Stimulated activated memory B cell treated with anti-CD40 and anti-IgM and Interleukin-4, amounts not matched to agents 10 μg/mL and 1 μg/mL and 100 μg/mL, for 72 hours (primary cell): ENCODE results near the gene CDK6.

Source experiments
- ATAC-seq: fragments of 150-1000 bp; cut with Tn5 transposase; 2 replicates; pipeline ENCODE4 v1.10.0; 2021
- H3K27ac Mint-ChIP-seq: one replicate; pipeline ENCODE4 v1.8.0; 2022; ENCODE audit warnings: mild to moderate bottlenecking, mixed read lengths
- H3K27me3 Mint-ChIP-seq: one replicate; pipeline ENCODE4 v1.8.0; 2022; ENCODE audit warnings: mixed read lengths
- H3K36me3 Mint-ChIP-seq: one replicate; pipeline ENCODE4 v1.8.0; 2022; ENCODE audit warnings: mixed read lengths
- H3K4me1 Mint-ChIP-seq: one replicate; pipeline ENCODE4 v1.8.0; 2022; ENCODE audit warnings: mixed read lengths
- H3K4me3 Mint-ChIP-seq: one replicate; pipeline ENCODE4 v1.8.0; 2022; ENCODE audit warnings: mild to moderate bottlenecking, moderate library complexity, mixed read lengths
- H3K9me3 Mint-ChIP-seq: one replicate; pipeline ENCODE4 v1.8.0; 2022; ENCODE audit warnings: mixed read lengths

Gene CDK6

DNA sequence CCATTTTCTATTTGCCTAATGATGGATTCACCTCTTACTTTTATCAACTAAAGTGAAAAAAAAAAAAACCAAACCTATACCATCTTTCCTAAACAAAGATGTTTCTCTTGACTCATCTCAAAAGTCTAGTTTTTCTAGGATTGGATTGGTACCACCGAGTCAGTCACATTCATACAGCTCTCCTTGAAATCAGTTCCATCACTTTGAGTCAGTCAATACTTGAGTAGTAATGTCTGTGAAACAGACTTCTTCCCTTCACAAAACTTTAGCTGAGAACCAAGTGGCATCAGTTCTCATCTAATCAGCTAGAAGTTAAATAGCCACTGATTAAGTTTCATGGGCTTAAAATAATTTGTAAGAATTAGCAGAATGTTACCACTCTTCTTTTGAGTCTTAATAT is 13.3 kb downstream of the CDK6 start:
- H3K4me3 Mint-ChIP-seq, result no peak overlapping the region
- H3K9me3 Mint-ChIP-seq, result peaks cover 9% of the 10 kb centered on the region
- no peaks in the 10 kb centered on the region for H3K27me3 Mint-ChIP-seq
- H3K4me1 Mint-ChIP-seq, result peaks cover 31% of the 10 kb centered on the region
- H3K27ac Mint-ChIP-seq, result no peak overlapping the region
- ATAC-seq, result no peak
- H3K36me3 Mint-ChIP-seq, result peaks cover 16% of the 10 kb centered on the region

DNA sequence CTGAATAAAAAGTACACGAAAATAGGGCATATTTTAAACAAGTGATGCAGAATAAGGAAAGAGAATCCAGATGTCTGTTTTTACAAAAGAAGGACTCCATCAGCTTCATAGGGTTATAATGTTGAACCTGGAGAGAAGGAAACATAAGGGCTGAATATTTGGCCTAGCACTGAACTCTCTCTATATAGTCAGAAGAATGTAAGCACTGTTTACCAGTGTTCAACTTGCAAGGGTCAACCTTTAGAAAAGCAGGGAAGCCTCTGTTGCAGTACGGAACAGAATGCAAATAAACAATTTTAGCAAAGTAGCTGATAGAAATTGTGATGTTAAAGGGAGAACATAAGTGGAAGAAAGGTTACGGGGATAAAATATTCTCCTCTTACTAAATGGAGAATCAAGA is 16.2 kb downstream of the CDK6 start:
- Mint-ChIP-seq H3K4me1 (peaks cover 25% of the 10 kb centered on the region), H3K9me3 (peaks cover 16% of the 10 kb centered on the region), H3K4me3 (no peak overlapping the region), H3K36me3 (peaks cover 30% of the 10 kb centered on the region), H3K27me3 (no peaks in the 10 kb centered on the region), H3K27ac (peak overlapping the region; percentile 36)
- ATAC-seq, result no peak

- H3K4me1 Mint-ChIP-seq, result peaks cover 37% of the 10 kb centered on the region
- ATAC-seq, result no peak
- peaks cover 20% of the 10 kb centered on the region for H3K9me3 Mint-ChIP-seq
- no peak overlapping the region for H3K4me3 Mint-ChIP-seq
- peaks cover 31% of the 10 kb centered on the region for H3K36me3 Mint-ChIP-seq
- no peaks in the 10 kb centered on the region for H3K27me3 Mint-ChIP-seq
- H3K27ac Mint-ChIP-seq, result no peak overlapping the region
Measured at GRCh38 chr7:92817398-92817797, 19.0 kb downstream of the CDK6 start.

DNA sequence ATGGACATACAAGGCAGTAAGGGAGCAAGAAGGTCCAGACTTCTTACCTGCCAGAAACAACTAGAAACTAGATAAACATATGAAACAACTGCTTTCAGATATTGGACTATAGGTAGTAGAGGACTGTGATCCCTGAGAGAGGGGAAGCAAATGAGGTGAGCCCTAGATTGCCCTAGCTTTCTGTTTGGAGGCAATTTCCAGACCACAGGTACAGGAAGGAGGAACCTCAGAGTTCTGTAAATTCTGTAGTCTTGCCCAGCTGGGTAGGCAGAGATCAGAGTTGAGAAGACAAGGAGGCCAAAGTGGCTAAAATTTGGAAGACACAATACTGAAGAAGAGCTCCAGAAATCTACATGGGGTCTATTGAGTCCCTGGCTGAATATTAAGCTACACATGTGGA is 21.0 kb downstream of the CDK6 start:
- no peak for ATAC-seq
- Mint-ChIP-seq H3K27ac (peak overlapping the region; percentile 39), H3K4me1 (peaks cover 40% of the 10 kb centered on the region), H3K9me3 (peaks cover 20% of the 10 kb centered on the region), H3K4me3 (no peak overlapping the region), H3K27me3 (no peaks in the 10 kb centered on the region), H3K36me3 (peaks cover 30% of the 10 kb centered on the region)

- peak overlapping the region; percentile 80 for H3K27ac Mint-ChIP-seq
- peaks cover 11% of the 10 kb centered on the region for H3K9me3 Mint-ChIP-seq
Measured at GRCh38 chr7:92813390-92814024, 22.9 kb downstream of the CDK6 start.

GRCh38 chr7:92811158-92811557 is 25.2 kb downstream of the CDK6 start:
- Mint-ChIP-seq H3K27ac (peak overlapping the region; percentile 89), H3K4me3 (no peak overlapping the region)

More at GRCh38 chr7:92813390-92814024, 22.9 kb downstream of the CDK6 start:
- peak; percentile 78 for ATAC-seq
- no peaks in the 10 kb centered on the region for H3K27me3 Mint-ChIP-seq
- peaks cover 41% of the 10 kb centered on the region for H3K4me1 Mint-ChIP-seq
- peaks cover 15% of the 10 kb centered on the region for H3K36me3 Mint-ChIP-seq
- H3K4me3 Mint-ChIP-seq, result peak overlapping the region; percentile 55

GRCh38 chr7:92809760-92810573 is 26.4 kb downstream of the CDK6 start:
- Mint-ChIP-seq H3K4me3 (peak overlapping the region; percentile 59), H3K9me3 (peaks cover 2% of the 10 kb centered on the region), H3K27ac (peak overlapping the region; percentile 89), H3K4me1 (peaks cover 32% of the 10 kb centered on the region), H3K36me3 (no peaks in the 10 kb centered on the region), H3K27me3 (no peaks in the 10 kb centered on the region)
- peak; percentile 82 for ATAC-seq

More at GRCh38 chr7:92811158-92811557, 25.2 kb downstream of the CDK6 start:
- H3K36me3 Mint-ChIP-seq, result peaks cover 10% of the 10 kb centered on the region
- peaks cover 41% of the 10 kb centered on the region for H3K4me1 Mint-ChIP-seq
- no peaks in the 10 kb centered on the region for H3K27me3 Mint-ChIP-seq
- H3K9me3 Mint-ChIP-seq, result peaks cover 11% of the 10 kb centered on the region
- no peak for ATAC-seq

- Mint-ChIP-seq H3K4me1 (peaks cover 30% of the 10 kb centered on the region), H3K36me3 (no peaks in the 10 kb centered on the region), H3K4me3 (peak overlapping the region; percentile 59), H3K27me3 (no peaks in the 10 kb centered on the region), H3K9me3 (no peaks in the 10 kb centered on the region), H3K27ac (peak overlapping the region; percentile 89)
- no peak for ATAC-seq
Measured at GRCh38 chr7:92809397-92809759, 27.0 kb downstream of the CDK6 start.

GRCh38 chr7:92808635-92809034 is 27.7 kb downstream of the CDK6 start:
- no peak overlapping the region for H3K4me3 Mint-ChIP-seq
- no peaks in the 10 kb centered on the region for H3K9me3 Mint-ChIP-seq
- peaks cover 23% of the 10 kb centered on the region for H3K4me1 Mint-ChIP-seq
- no peak overlapping the region for H3K27ac Mint-ChIP-seq
- no peak for ATAC-seq
- H3K36me3 Mint-ChIP-seq, result no peaks in the 10 kb centered on the region
- no peaks in the 10 kb centered on the region for H3K27me3 Mint-ChIP-seq

- Mint-ChIP-seq H3K4me3 (no peak overlapping the region), H3K27me3 (no peaks in the 10 kb centered on the region), H3K27ac (no peak overlapping the region), H3K36me3 (peaks cover 6% of the 10 kb centered on the region), H3K9me3 (no peaks in the 10 kb centered on the region), H3K4me1 (peaks cover 17% of the 10 kb centered on the region)
- ATAC-seq, result no peak
Measured at GRCh38 chr7:92808006-92808405, 28.4 kb downstream of the CDK6 start.

GRCh38 chr7:92806496-92806895 is 29.9 kb downstream of the CDK6 start:
- H3K4me1 Mint-ChIP-seq, result peaks cover 21% of the 10 kb centered on the region
- no peak for ATAC-seq
- H3K27me3 Mint-ChIP-seq, result no peaks in the 10 kb centered on the region
- peaks cover 6% of the 10 kb centered on the region for H3K36me3 Mint-ChIP-seq
- no peak overlapping the region for H3K4me3 Mint-ChIP-seq
- H3K9me3 Mint-ChIP-seq, result no peaks in the 10 kb centered on the region
- H3K27ac Mint-ChIP-seq, result no peak overlapping the region

- H3K4me3 Mint-ChIP-seq, result no peak overlapping the region
- no peak overlapping the region for H3K27ac Mint-ChIP-seq
- peaks cover 9% of the 10 kb centered on the region for H3K4me1 Mint-ChIP-seq
Measured at GRCh38 chr7:92802406-92802805, 34.0 kb downstream of the CDK6 start.

DNA sequence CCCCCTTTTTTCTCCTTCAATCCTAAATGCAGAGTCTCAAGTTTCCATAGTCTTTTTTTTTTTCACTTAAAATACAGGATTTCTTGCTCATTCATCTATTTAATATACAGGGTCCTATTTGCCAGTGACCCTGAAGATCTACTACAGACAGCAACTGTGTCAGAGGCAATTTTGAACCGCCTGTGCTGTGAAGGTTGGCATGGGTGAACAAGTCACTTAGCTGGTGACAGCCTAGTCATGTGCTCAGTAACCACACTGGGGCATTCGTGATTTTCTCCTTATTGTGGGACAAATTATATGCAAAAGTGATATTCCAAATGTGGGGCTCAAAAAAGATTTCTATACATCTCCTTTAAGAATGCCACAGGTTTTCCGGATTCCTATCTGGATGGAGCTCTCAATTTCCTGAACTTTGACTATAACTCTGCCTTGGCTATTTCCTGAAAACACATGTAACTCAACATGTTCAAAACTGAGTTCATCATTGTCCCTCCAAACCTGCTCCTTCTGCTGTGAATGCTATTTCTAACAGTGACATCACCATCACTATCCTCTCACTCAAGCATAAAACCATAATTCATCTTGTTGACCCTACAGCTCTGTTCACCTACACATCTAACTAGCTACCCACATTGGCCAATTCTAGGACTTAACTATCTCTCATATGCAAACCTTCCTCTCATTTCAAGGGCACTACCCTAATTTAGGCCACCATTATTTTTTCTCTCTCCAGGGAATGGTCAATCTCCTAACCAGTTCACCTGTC is 36.7 kb downstream of the CDK6 start:
- no peak for ATAC-seq
- Mint-ChIP-seq H3K9me3 (no peaks in the 10 kb centered on the region), H3K36me3 (peaks cover 6% of the 10 kb centered on the region), H3K4me1 (peaks cover 9% of the 10 kb centered on the region), H3K4me3 (no peak overlapping the region), H3K27me3 (no peaks in the 10 kb centered on the region), H3K27ac (no peak overlapping the region)

More at GRCh38 chr7:92802406-92802805, 34.0 kb downstream of the CDK6 start:
- Mint-ChIP-seq H3K36me3 (peaks cover 6% of the 10 kb centered on the region), H3K9me3 (no peaks in the 10 kb centered on the region), H3K27me3 (no peaks in the 10 kb centered on the region)
- ATAC-seq, result no peak

DNA sequence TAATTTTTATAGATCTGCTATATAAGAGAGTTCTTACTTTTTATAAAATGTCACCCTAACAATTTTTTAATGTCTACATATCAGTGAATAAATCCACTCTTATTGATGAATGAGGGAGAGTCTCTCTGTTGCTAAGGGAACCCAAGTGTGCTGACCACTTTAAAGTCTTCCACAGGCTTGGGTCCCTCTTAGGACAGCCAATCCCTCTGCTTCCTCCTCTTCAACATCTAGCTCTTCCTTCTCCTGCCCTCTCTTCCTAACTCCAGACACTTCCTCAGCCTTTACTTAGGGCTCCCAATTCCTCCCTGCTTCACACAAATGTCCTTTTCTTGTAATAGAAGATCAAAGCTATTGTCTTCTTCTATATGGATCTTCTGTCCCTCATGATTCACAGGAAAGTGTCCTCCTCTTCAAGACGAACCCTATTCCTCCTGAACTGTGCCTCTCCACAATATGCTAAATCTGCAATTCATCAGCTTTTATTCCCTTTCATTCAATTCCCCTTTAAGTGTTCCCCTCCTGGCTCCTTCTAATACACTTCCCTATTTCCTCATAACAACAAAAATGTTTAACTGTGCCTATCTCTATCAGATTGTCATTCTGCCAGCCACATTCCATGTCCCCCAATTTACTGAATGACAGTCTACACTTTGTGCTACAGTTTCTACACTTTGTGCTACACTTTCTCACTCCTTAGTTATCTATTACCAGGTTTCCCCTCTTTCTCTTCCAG is 37.7 kb downstream of the CDK6 start:
- Mint-ChIP-seq H3K9me3 (no peaks in the 10 kb centered on the region), H3K4me1 (peaks cover 13% of the 10 kb centered on the region), H3K27me3 (no peaks in the 10 kb centered on the region), H3K27ac (no peak overlapping the region), H3K36me3 (peaks cover 6% of the 10 kb centered on the region), H3K4me3 (no peak overlapping the region)
- ATAC-seq, result no peak

- no peak overlapping the region for H3K27ac Mint-ChIP-seq
- H3K27me3 Mint-ChIP-seq, result no peaks in the 10 kb centered on the region
- H3K4me3 Mint-ChIP-seq, result no peak overlapping the region
- peaks cover 19% of the 10 kb centered on the region for H3K4me1 Mint-ChIP-seq
- no peaks in the 10 kb centered on the region for H3K9me3 Mint-ChIP-seq
- H3K36me3 Mint-ChIP-seq, result peaks cover 3% of the 10 kb centered on the region
- ATAC-seq, result no peak
Measured at GRCh38 chr7:92797693-92798092, 38.7 kb downstream of the CDK6 start.
